HEK293 (cell line): ENCODE data around the gene ITGA11.

ENCODE experiments used
- CTCF ChIA-PET: fragments of 350-600 bp; formaldehyde crosslinking; extraction: SDS; loops from one replicate; lab custom pipeline; 2021; ENCODE audit warnings: antibody characterized with exemption; lab: Yijun Ruan, JAX
- POLR2A ChIA-PET: fragments of 300-600 bp; formaldehyde crosslinking; extraction: SDS; loops from one replicate; lab custom pipeline; 2020; ENCODE audit warnings: antibody characterized with exemption, inconsistent platforms; lab: Yijun Ruan, JAX
- H3K27ac ChIP-seq: fragments of 200-500 bp; sonication (Bioruptor generic); 2 replicates; pipeline ENCODE4 v1.5.1; 2014; ENCODE audit warnings: low read depth, low read length, control low read depth, inconsistent platforms; ENCODE audit errors: extremely low read depth
- H3K36me3 ChIP-seq, 2 experiments: fragments of 200-500 bp in 1 of 2; sonication (Bioruptor generic) in 1 of 2; 1 replicate in 1 of 2; 2 replicates in 1 of 2; pipeline ENCODE4 v1.5.1; 2014 to 2017; ENCODE audit warnings: inconsistent platforms in 2 of 2, low read length in 2 of 2; ENCODE audit not compliant: control insufficient read depth in 2 of 2, insufficient read depth in 1 of 2
- H3K4me1 ChIP-seq: fragments of 200-500 bp; sonication (Bioruptor generic); 2 replicates; pipeline ENCODE4 v1.5.1; 2014; ENCODE audit warnings: mild to moderate bottlenecking, low read length, inconsistent platforms; ENCODE audit not compliant: control insufficient read depth, insufficient read depth
- H3K4me3 ChIP-seq: 2 replicates; pipeline ENCODE4 v1.5.1; 2011; ENCODE audit warnings: low read depth, mild to moderate bottlenecking, control low read depth, low read length, moderate library complexity
- H3K9me3 ChIP-seq: fragments of 200-500 bp; sonication (Bioruptor generic); 2 replicates; pipeline ENCODE4 v1.5.1; 2014; ENCODE audit warnings: low read depth, low read length, inconsistent platforms; ENCODE audit not compliant: control insufficient read depth, insufficient read depth
- BCL11A ChIP-seq: fragments of 450-650 bp; formaldehyde crosslinking; IDR thresholded peaks from 2 replicates; pipeline ENCODE4 v1.5.1; 2016; ENCODE audit warnings: low read depth, missing biosample characterization, missing genetic modification characterization
- BCL11B ChIP-seq: fragments of 450-650 bp; formaldehyde crosslinking; IDR thresholded peaks from 2 replicates; pipeline ENCODE4 v1.5.1; 2016; ENCODE audit warnings: low read depth, missing biosample characterization, missing genetic modification characterization
- ELK4 ChIP-seq: IDR thresholded peaks from 2 replicates; pipeline ENCODE4 v1.6.1; 2011; ENCODE audit warnings: mild to moderate bottlenecking, low read depth, low read length, borderline replicate concordance
- KLF8 ChIP-seq: fragments of 450-650 bp; formaldehyde crosslinking; IDR thresholded peaks from 2 replicates; pipeline ENCODE4 v1.5.1; 2016; ENCODE audit warnings: missing biosample characterization, missing genetic modification characterization
- KLF9 ChIP-seq: fragments of 450-650 bp; formaldehyde crosslinking; IDR thresholded peaks from 2 replicates; pipeline ENCODE4 v1.5.1; 2016; ENCODE audit warnings: missing biosample characterization, missing genetic modification characterization, low read depth
- MYNN ChIP-seq: fragments of 450-650 bp; formaldehyde crosslinking; IDR thresholded peaks from 2 replicates; pipeline ENCODE4 v1.5.1; 2016; ENCODE audit warnings: missing biosample characterization, missing genetic modification characterization, borderline replicate concordance
- OSR2 ChIP-seq: fragments of 450-650 bp; formaldehyde crosslinking; IDR thresholded peaks from 2 replicates; pipeline ENCODE4 v1.5.1; 2016; ENCODE audit warnings: missing biosample characterization, missing genetic modification characterization
- SCRT2 ChIP-seq: fragments of 450-650 bp; formaldehyde crosslinking; IDR thresholded peaks from 2 replicates; pipeline ENCODE4 v1.5.1; 2016; ENCODE audit warnings: missing biosample characterization, missing genetic modification characterization
- SP2 ChIP-seq: fragments of 450-650 bp; formaldehyde crosslinking; IDR thresholded peaks from 2 replicates; pipeline ENCODE4 v1.5.1; 2016; ENCODE audit warnings: missing biosample characterization, missing genetic modification characterization
- SP7 ChIP-seq: fragments of 450-650 bp; formaldehyde crosslinking; IDR thresholded peaks from 2 replicates; pipeline ENCODE4 v1.5.1; 2016; ENCODE audit warnings: missing biosample characterization, missing genetic modification characterization
- TCF7L2 ChIP-seq: IDR thresholded peaks from 2 replicates; pipeline ENCODE4 v1.6.1; 2011; ENCODE audit warnings: low read depth, mild to moderate bottlenecking, inconsistent platforms, low read length, moderate library complexity, borderline replicate concordance
- ZBTB6 ChIP-seq: fragments of 450-650 bp; formaldehyde crosslinking; IDR thresholded peaks from 2 replicates; pipeline ENCODE4 v1.5.1; 2017; ENCODE audit warnings: missing biosample characterization, missing genetic modification characterization
- ZBTB8A ChIP-seq: fragments of 450-650 bp; formaldehyde crosslinking; IDR thresholded peaks from 2 replicates; pipeline ENCODE4 v1.5.1; 2016; ENCODE audit warnings: missing biosample characterization, missing genetic modification characterization
- ZFHX2 ChIP-seq: fragments of 450-650 bp; formaldehyde crosslinking; conservative IDR thresholded peaks from 2 replicates; pipeline ENCODE4 v1.5.1; 2016; ENCODE audit warnings: missing biosample characterization, missing genetic modification characterization
- ZIC2 ChIP-seq: fragments of 450-650 bp; formaldehyde crosslinking; IDR thresholded peaks from 2 replicates; pipeline ENCODE4 v1.5.1; 2016; ENCODE audit warnings: missing biosample characterization, missing genetic modification characterization
- ZNF335 ChIP-seq: fragments of 450-650 bp; formaldehyde crosslinking; conservative IDR thresholded peaks from 2 replicates; pipeline ENCODE4 v1.5.1; 2016; ENCODE audit warnings: missing biosample characterization, missing genetic modification characterization
- ZNF341 ChIP-seq: fragments of 450-650 bp; formaldehyde crosslinking; IDR thresholded peaks from 2 replicates; pipeline ENCODE4; 2016; ENCODE audit warnings: low read depth, missing biosample characterization, missing genetic modification characterization
- ZNF366 ChIP-seq: fragments of 450-650 bp; formaldehyde crosslinking; conservative IDR thresholded peaks from 2 replicates; pipeline ENCODE4 v1.5.1; 2016; ENCODE audit warnings: missing biosample characterization, missing genetic modification characterization
- ZNF433 ChIP-seq: fragments of 450-650 bp; formaldehyde crosslinking; IDR thresholded peaks from 2 replicates; pipeline ENCODE4 v1.5.1; 2016; ENCODE audit warnings: missing biosample characterization, missing genetic modification characterization, low read depth
- ZNF473 ChIP-seq: fragments of 450-650 bp; formaldehyde crosslinking; IDR thresholded peaks from 2 replicates; pipeline ENCODE4 v1.5.1; 2017; ENCODE audit warnings: missing biosample characterization, missing genetic modification characterization
- ZNF518A ChIP-seq: fragments of 450-650 bp; formaldehyde crosslinking; conservative IDR thresholded peaks from 2 replicates; pipeline ENCODE4 v1.5.1; 2016; ENCODE audit warnings: low read depth, missing biosample characterization, missing genetic modification characterization
- ZNF692 ChIP-seq: fragments of 450-650 bp; formaldehyde crosslinking; IDR thresholded peaks from 2 replicates; pipeline ENCODE4 v1.5.1; 2016; ENCODE audit warnings: missing biosample characterization, missing genetic modification characterization
- ZNF704 ChIP-seq: fragments of 450-650 bp; formaldehyde crosslinking; IDR thresholded peaks from 2 replicates; pipeline ENCODE4 v1.5.1; 2016; ENCODE audit warnings: missing biosample characterization, missing genetic modification characterization
- ZNF785 ChIP-seq: fragments of 450-650 bp; formaldehyde crosslinking; IDR thresholded peaks from 2 replicates; pipeline ENCODE4 v1.5.1; 2016; ENCODE audit warnings: missing biosample characterization, missing genetic modification characterization
- ZNF837 ChIP-seq: fragments of 450-650 bp; formaldehyde crosslinking; IDR thresholded peaks from 2 replicates; pipeline ENCODE4 v1.5.1; 2016; ENCODE audit warnings: missing biosample characterization, missing genetic modification characterization

The ITGA11 gene

GRCh38 chr15:68275165-68275746, 156.7 kb downstream of the ITGA11 start:
- Histone ChIP-seq H3K36me3 (peaks cover 0 to 7% of the 10 kb centered on the region in 2 experiments; a peak in 1 of 3 replicates), H3K4me3 (no peak overlapping the region), H3K27ac (no peak overlapping the region), H3K9me3 (no peaks in the 10 kb centered on the region), H3K4me1 (peaks cover 14% of the 10 kb centered on the region)
- CTCF ChIA-PET = interaction anchor here (0.7 to 3.8 kb wide), 4 partner anchors 22 to 275 kb away, joined by 3 to 19 read pairs (median 6); no protein-coding TSS in a partner anchor
- POLR2A ChIA-PET = no interaction called here
- no peak for TF ChIP-seq BCL11B (tag by site-specific recombination)
- TF ChIP-seq ZNF366 (tag by site-specific recombination) = no peak
- 0 out of 2 replicates have a peak, but pooled peaks have one; percentile 20 for TF ChIP-seq KLF8 (tag by site-specific recombination)
- no peak for TF ChIP-seq KLF9
- no peak for TF ChIP-seq ZNF837 (tag by site-specific recombination)
- TF ChIP-seq TCF7L2 = no peak
- no peak for TF ChIP-seq ZNF433
- no peak for TF ChIP-seq MYNN (tag by site-specific recombination)
- no peak for TF ChIP-seq ZBTB8A (tag by site-specific recombination)
- TF ChIP-seq ZNF704 (tag by site-specific recombination) = no peak
- TF ChIP-seq ZBTB6 = no peak
- 0 out of 2 replicates have a peak, but pooled peaks have one; percentile 15 for TF ChIP-seq OSR2 (tag by site-specific recombination)
- TF ChIP-seq SCRT2 (tag by site-specific recombination) = no peak
- no peak for TF ChIP-seq ZNF341 (tag by site-specific recombination)
- TF ChIP-seq ZNF785 (tag by site-specific recombination) = no peak
- no peak for TF ChIP-seq SP7 (tag by site-specific recombination)
- no peak for TF ChIP-seq ZNF518A (tag by site-specific recombination)

- no peaks in the 10 kb centered on the region for H3K9me3 ChIP-seq
- ChIA-PET POLR2A (no interaction called here), CTCF (interaction anchor here (0.6 to 3.8 kb wide), 4 partner anchors 21 to 438 kb away, joined by 3 to 21 read pairs (median 12); no protein-coding TSS in a partner anchor)
- H3K27ac ChIP-seq = no peak overlapping the region
- H3K4me3 ChIP-seq = no peak overlapping the region
- peaks cover 0 to 4% of the 10 kb centered on the region in 2 experiments; a peak in 1 of 3 replicates for H3K36me3 ChIP-seq
- peaks cover 11% of the 10 kb centered on the region for H3K4me1 ChIP-seq
- TF ChIP-seq BCL11A = no peak
- TF ChIP-seq ELK4 = no peak
- no peak for TF ChIP-seq ZIC2 (tag by site-specific recombination)
- no peak for TF ChIP-seq ZNF692 (tag by site-specific recombination)
- TF ChIP-seq ZNF473 (tag by site-specific recombination) = no peak
- no peak for TF ChIP-seq MYNN (tag by site-specific recombination)
- TF ChIP-seq ZFHX2 (tag by site-specific recombination) = peak; percentile 96
- no peak for TF ChIP-seq ZNF335
- TF ChIP-seq SP2 (tag by site-specific recombination) = no peak
Observed at GRCh38 chr15:68274201-68274848, 157.6 kb downstream of the ITGA11 start.
